Stimulated activated CD4-positive, alpha-beta T cell treated with anti-CD3 and anti-CD28 coated beads, Interleukin-12 subunit alpha, Interleukin-12 subunit beta, amount 100 ng/mL, for 48 hours (primary cell): Measurements from ENCODE around the gene PMPCB.
A peak's percentile ranks its signal among the peaks of the same experiment; 100 is the strongest.

ENCODE experiments used
- DNase-seq, 3 donors: peaks; one replicate each; pipeline ENCODE4 v3.0.0-alpha.2; 2020; ENCODE audit warnings: low read depth in 2 of 3, low spot score in 1 of 3

Gene PMPCB

GRCh38 chr7:103325744-103326143 lies 28.5 kb downstream of the PMPCB start:
- DNase-seq, result no peak

- no peak for DNase-seq
Observed at GRCh38 chr7:103336761-103337160, 39.5 kb downstream of the PMPCB start.

- no peak for DNase-seq
Observed at GRCh38 chr7:103338864-103339263, 41.6 kb downstream of the PMPCB start.

- no peak for DNase-seq
Observed at GRCh38 chr7:103341466-103341865, 44.2 kb downstream of the PMPCB start.

- no peak for DNase-seq
Observed at GRCh38 chr7:103343332-103343731, 46.1 kb downstream of the PMPCB start.

GRCh38 chr7:103343758-103344452 lies 46.7 kb downstream of the PMPCB start:
- DNase-seq, result peak in 2 of 3 donors; percentile 13 to 14

GRCh38 chr7:103344453-103345149 lies 47.4 kb downstream of the PMPCB start, which contains the start of gene DNAJC2:
TSS of gene DNAJC2 (minus strand) at chr7:103344767. CDS start at chr7:103344622, 145 bp downstream.
- DNase-seq, result peak; percentile 77 to 79 (median 78)

GRCh38 chr7:103346396-103346795 lies 49.2 kb downstream of the PMPCB start:
- no peak for DNase-seq

- peak; percentile 70 to 78 (median 73) for DNase-seq
Observed at GRCh38 chr7:103347507-103348267, 50.5 kb downstream of the PMPCB start, which contains the start of gene PSMC2. TSS of gene PSMC2 (plus strand) at chr7:103347643. CDS start at chr7:103347712, 69 bp downstream.

GRCh38 chr7:103348452-103348851 lies 51.2 kb downstream of the PMPCB start:
- no peak for DNase-seq

- no peak for DNase-seq
Observed at GRCh38 chr7:103348959-103349358, 51.7 kb downstream of the PMPCB start.

- DNase-seq, result no peak
Observed at GRCh38 chr7:103349805-103350204, 52.6 kb downstream of the PMPCB start.
